Endodermal cell (in vitro differentiated cells): Measurements from ENCODE around the gene FAM241B. TPM values are rescaled to one million over a fixed set of nuclear protein-coding genes. Genes with fewer than 3 reads are reported as not detected.
A peak's percentile ranks its signal among the peaks of the same experiment; 100 is the strongest.

ENCODE experiments used
- DNase-seq: peaks from one replicate; pipeline ENCODE4 v3.0.0-alpha.2; 2017
- H3K27ac ChIP-seq: 2 replicates; pipeline ENCODE4 v1.5.1; 2013; ENCODE audit warnings: mild to moderate bottlenecking, low read depth, low read length, moderate library complexity
- H3K27me3 ChIP-seq: 2 replicates; pipeline ENCODE4 v1.6.1; 2013; ENCODE audit warnings: mild to moderate bottlenecking, low read length, moderate library complexity; ENCODE audit not compliant: insufficient read depth, control insufficient read depth, poor library complexity, severe bottlenecking
- H3K36me3 ChIP-seq: 2 replicates; pipeline ENCODE4 v1.7.0; 2013; ENCODE audit warnings: mild to moderate bottlenecking, low read length, moderate library complexity; ENCODE audit not compliant: control insufficient read depth, insufficient read depth
- H3K4me1 ChIP-seq: one replicate; pipeline ENCODE4 v1.7.0; 2013; ENCODE audit warnings: low read length; ENCODE audit not compliant: control insufficient read depth, insufficient read depth
- H3K4me3 ChIP-seq: 2 replicates; pipeline ENCODE4 v1.5.1; 2013; ENCODE audit warnings: mild to moderate bottlenecking, low read length, moderate library complexity
- H3K9ac ChIP-seq: 2 replicates; pipeline ENCODE4 v1.6.1; 2013; ENCODE audit warnings: mild to moderate bottlenecking, low read length, moderate library complexity; ENCODE audit not compliant: poor library complexity, severe bottlenecking; ENCODE audit errors: extremely low read depth
- H3K9me3 ChIP-seq: 2 replicates; pipeline ENCODE4 v1.6.1; 2013; ENCODE audit warnings: mild to moderate bottlenecking, low read length, moderate library complexity; ENCODE audit not compliant: control insufficient read depth
- H3K27ac Mint-ChIP-seq: 2 replicates; pipeline ENCODE4 v1.8.0; 2020; ENCODE audit warnings: mixed read lengths
- H3K27me3 Mint-ChIP-seq: 2 replicates; pipeline ENCODE4 v1.8.0; 2021; ENCODE audit warnings: mild to moderate bottlenecking, mixed read lengths; ENCODE audit not compliant: insufficient read depth
- H3K36me3 Mint-ChIP-seq: 2 replicates; pipeline ENCODE4 v1.8.0; 2020; ENCODE audit warnings: low read depth, mixed read lengths
- H3K4me1 Mint-ChIP-seq: 2 replicates; pipeline ENCODE4 v1.8.0; 2020; ENCODE audit warnings: mixed read lengths
- H3K4me3 Mint-ChIP-seq: 2 replicates; pipeline ENCODE4 v1.8.0; 2020; ENCODE audit warnings: mild to moderate bottlenecking, moderate library complexity, mixed read lengths
- H3K9me3 Mint-ChIP-seq: 2 replicates; pipeline ENCODE4 v1.8.0; 2020; ENCODE audit warnings: mild to moderate bottlenecking, mixed read lengths
- CTCF ChIP-seq: fragments of 200-600 bp; sonication (generic); conservative IDR thresholded peaks from 2 replicates; pipeline ENCODE4 v1.5.0; 2021; ENCODE audit warnings: antibody characterized with exemption, mild to moderate bottlenecking
- WGBS, 2 experiments: methylation state at CpG; one replicate each; pipeline versions ENCODE4 v1.1.5 to v1.1.7; 2013; ENCODE audit warnings: missing lambda C conversion rate in 2 of 2, mixed read lengths in 1 of 2; ENCODE audit not compliant: insufficient coverage in 1 of 2, insufficient read length in 1 of 2; 5-methylcytosine and 5-hydroxymethylcytosine counted together
- total RNA-seq, 2 donors: library from RNA; stranded (reverse); fragmentation: NEBNext Ultra II Directional in 1 of 2; extraction: Animal tissue kit (Norgen Biotek cat#: 25700) in 1 of 2; gene quantifications; 2 replicates in 1 of 2; 3 replicates in 1 of 2; pipeline ENCODE4 v1.2.1, GENCODE V29; 2021

The FAM241B gene
- total RNA-seq, 2 donors from 2014 or later = 27.1 to 42.0 TPM

DNA sequence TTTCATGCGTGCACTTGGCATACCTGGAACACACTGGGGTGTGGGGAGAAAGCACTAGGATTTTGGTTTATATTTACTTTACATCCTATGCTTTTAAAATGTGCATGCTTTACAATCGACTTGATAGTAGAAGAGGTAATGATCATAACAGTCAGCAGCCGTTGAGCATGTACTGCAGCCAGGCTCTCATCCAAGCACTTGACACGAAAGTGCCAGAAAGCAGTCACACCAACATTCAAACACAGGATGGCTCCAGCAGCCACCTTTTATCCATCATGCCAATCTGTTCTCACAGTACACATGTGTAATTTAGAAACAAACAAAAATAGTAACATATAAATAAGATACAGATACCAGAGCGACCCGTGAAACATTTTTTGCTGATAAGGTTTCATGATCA lies 1.2 kb upstream of the FAM241B start:
- Mint-ChIP-seq H3K9me3 (peaks cover 6% of the 10 kb centered on the region), H3K4me3 (no peak overlapping the region), H3K36me3 (peaks cover 17% of the 10 kb centered on the region), H3K27me3 (peaks cover 36% of the 10 kb centered on the region), H3K4me1 (peaks cover 5% of the 10 kb centered on the region), H3K27ac (no peak overlapping the region)
- H3K4me3 ChIP-seq = no peak overlapping the region
- H3K4me1 ChIP-seq = no peaks in the 10 kb centered on the region
- 94 to 100% methylated on average over 4 to 6 of the region's 6 CpGs for WGBS, 2 experiments
- TF ChIP-seq CTCF = no peak
- H3K9ac ChIP-seq = no peak overlapping the region
- DNase-seq = no peak
- H3K9me3 ChIP-seq = peaks cover 7% of the 10 kb centered on the region
- peaks cover 32% of the 10 kb centered on the region for H3K27me3 ChIP-seq
- no peak overlapping the region for H3K27ac ChIP-seq
- H3K36me3 ChIP-seq = peaks cover 19% of the 10 kb centered on the region

- Mint-ChIP-seq H3K9me3 (peaks cover under 1% of the 10 kb centered on the region), H3K4me1 (peaks cover 5% of the 10 kb centered on the region), H3K27me3 (peaks cover 36% of the 10 kb centered on the region), H3K4me3 (peak overlapping the region; percentile 73), H3K36me3 (peaks cover 20% of the 10 kb centered on the region), H3K27ac (no peak overlapping the region)
- peaks cover under 1% of the 10 kb centered on the region for H3K9me3 ChIP-seq
- no peak overlapping the region for H3K27ac ChIP-seq
- no peaks in the 10 kb centered on the region for H3K4me1 ChIP-seq
- 80 to 81% methylated on average over 1 to 2 of the region's 2 CpGs for WGBS, 2 experiments
- H3K36me3 ChIP-seq = peaks cover 19% of the 10 kb centered on the region
- TF ChIP-seq CTCF = no peak
- no peak for DNase-seq
- no peak overlapping the region for H3K9ac ChIP-seq
- peak overlapping the region; percentile 93 for H3K4me3 ChIP-seq
- peaks cover 32% of the 10 kb centered on the region for H3K27me3 ChIP-seq
Measured at GRCh38 chr10:69629519-69629896, 539 bp upstream of the FAM241B start.

DNA sequence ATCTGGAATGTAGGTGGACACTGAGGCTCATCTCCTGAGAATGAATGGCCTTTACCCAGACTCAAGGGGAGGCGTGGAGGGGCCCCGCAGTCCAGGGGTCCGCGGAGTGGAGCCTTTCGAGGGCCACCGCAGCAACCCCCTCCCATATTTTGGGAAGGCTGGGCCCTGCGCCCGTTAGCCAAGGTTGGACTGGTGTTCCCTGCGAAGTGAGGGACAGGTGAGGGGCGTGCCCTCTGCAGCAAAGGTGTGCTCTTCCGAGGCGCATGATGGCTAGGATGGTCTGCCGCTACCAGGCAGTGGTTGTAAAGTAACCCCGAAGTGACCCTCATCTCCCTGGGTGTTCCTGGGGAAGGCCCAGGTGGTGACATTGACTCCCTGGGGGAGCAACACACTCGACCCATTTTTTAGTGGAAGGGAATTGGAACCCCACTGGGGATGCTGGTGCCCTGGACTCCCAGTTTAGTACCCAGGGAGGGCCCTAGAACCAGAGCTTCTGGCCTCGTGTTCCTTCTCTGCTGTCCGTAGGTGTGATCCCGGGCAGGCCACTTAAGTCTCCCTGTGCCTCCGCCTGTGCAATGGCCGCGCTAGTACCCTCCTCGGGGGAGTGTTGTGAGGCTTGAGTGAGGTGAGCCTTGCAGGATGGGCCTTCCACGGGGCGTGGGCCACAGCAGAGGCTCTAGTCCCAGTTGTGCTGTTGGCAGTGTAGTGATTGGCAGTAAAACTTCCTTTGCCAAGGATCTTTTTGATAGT lies 779 bp downstream of the FAM241B start:
- peaks cover 34% of the 10 kb centered on the region for H3K27me3 Mint-ChIP-seq
- no peak for TF ChIP-seq CTCF
- H3K27me3 ChIP-seq = peaks cover 28% of the 10 kb centered on the region
- no peaks in the 10 kb centered on the region for H3K4me1 ChIP-seq
- peak overlapping the region; percentile 93 for H3K4me3 ChIP-seq
- 54 to 57% methylated on average over 24 of the region's 24 CpGs for WGBS, 2 experiments
- peak overlapping the region; percentile 70 for H3K27ac Mint-ChIP-seq
- DNase-seq = peak; percentile 43
- peaks cover 19% of the 10 kb centered on the region for H3K36me3 ChIP-seq
- H3K9ac ChIP-seq = peak overlapping the region; percentile 85
- no peaks in the 10 kb centered on the region for H3K9me3 Mint-ChIP-seq
- H3K36me3 Mint-ChIP-seq = peaks cover 24% of the 10 kb centered on the region
- H3K9me3 ChIP-seq = no peaks in the 10 kb centered on the region
- H3K27ac ChIP-seq = no peak overlapping the region
- peak overlapping the region; percentile 73 for H3K4me3 Mint-ChIP-seq
- H3K4me1 Mint-ChIP-seq = peaks cover 5% of the 10 kb centered on the region
